ENCODE results near the gene IL25. TPM values are rescaled to one million over a fixed set of nuclear protein-coding genes. Genes with fewer than 3 reads are reported as not detected.

IL25 gene
- total and polyA plus RNA-seq, 2 of the 13 experiments (the other 11 are each of a cell fraction or from before 2014, with no cell fraction given) = not detected

DNA sequence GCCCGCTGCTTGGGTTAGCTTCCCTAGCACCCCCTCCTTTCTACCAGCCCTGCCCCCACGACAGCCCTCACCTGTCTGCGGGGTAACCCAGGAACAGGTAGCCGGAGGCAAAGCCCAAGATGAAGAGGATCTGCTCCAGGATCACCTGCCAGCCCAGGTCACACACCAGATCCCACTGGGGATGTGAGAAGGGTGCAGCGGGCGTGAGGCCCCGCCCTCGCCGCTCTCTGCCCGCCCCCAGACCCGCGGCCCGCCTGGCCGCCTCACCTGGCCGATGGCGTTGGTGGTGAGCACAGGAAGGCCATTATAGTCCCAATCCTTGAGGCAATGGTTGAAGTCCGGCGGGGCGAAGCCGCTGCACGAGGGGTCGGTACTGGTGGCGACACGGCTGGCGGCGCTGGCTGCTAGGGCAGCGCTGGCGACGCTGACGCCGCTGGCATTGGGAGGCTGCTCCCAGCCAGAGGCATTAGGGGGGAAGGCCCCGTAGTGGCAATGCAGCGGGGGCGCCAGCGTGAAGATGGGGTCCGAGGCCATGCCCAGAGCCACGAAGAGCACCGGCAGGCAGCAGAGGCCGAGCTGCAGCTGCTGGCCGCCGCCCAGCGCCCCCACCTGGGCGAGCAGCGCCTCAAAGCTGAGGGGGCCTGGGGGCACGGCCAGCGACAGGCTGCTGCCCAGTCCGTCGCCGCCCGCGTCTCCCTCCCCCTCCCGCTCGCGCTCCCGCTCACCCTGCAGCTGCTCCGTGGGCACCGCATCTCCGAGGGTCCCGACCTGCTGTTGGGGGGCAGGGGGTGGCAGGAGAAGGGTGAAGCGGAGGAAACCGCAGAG lies 20.7 kb upstream of the IL25 start (continued):
- TF ChIP-seq HNF4G (IDR thresholded peaks at IDR 0.05; ENCODE audit: borderline replicate concordance, low read depth, low read length) (no peak), HNF4G (CRISPR knock-in tag; IDR thresholded peaks at IDR 0.05; ENCODE audit: borderline replicate concordance, low read depth) (no peak), SMAD9 (CRISPR knock-in tag; IDR thresholded peaks at IDR 0.05) (no peak), SUZ12 (IDR thresholded peaks at IDR 0.05; ENCODE audit: low read depth, low read length) (no peak), KAT7 (CRISPR knock-in tag; IDR thresholded peaks at IDR 0.05; ENCODE audit: borderline replicate concordance) (no peak), GATAD2A (CRISPR knock-in tag; IDR thresholded peaks at IDR 0.05) (no peak), NFIC (IDR thresholded peaks at IDR 0.05; ENCODE audit: low read length) (no peak), ATF1 (CRISPR knock-in tag; IDR thresholded peaks at IDR 0.05) (no peak), TCF7 (IDR thresholded peaks at IDR 0.05; ENCODE audit: low read depth) (no peak), ZNF335 (CRISPR knock-in tag; IDR thresholded peaks at IDR 0.05) (no peak), ZFP36 (IDR thresholded peaks at IDR 0.05; ENCODE audit: borderline replicate concordance, low read depth, low read length, partially characterized antibody) (no peak), ZNF777 (CRISPR knock-in tag; IDR thresholded peaks at IDR 0.05) (no peak), ZNF552 (CRISPR knock-in tag; IDR thresholded peaks at IDR 0.05; ENCODE audit: borderline replicate concordance) (peak; percentile 51; the same call in 1 of the 2 replicates), ZNF124 (CRISPR knock-in tag; IDR thresholded peaks at IDR 0.05) (no peak), JDP2 (CRISPR knock-in tag; IDR thresholded peaks at IDR 0.05; ENCODE audit: borderline replicate concordance) (no peak), ZNF841 (CRISPR knock-in tag; IDR thresholded peaks at IDR 0.05; ENCODE audit: borderline replicate concordance) (no peak), ZNF431 (CRISPR knock-in tag; IDR thresholded peaks at IDR 0.05; ENCODE audit: borderline replicate concordance, low read depth) (no peak), U2AF1 (optimal IDR thresholded peaks at IDR 0.05; ENCODE audit: low read depth, low read length) (no peak), ZNF605 (CRISPR knock-in tag; IDR thresholded peaks at IDR 0.05) (no peak; the same call in 1 of the 2 replicates), CBX2 (IDR thresholded peaks at IDR 0.05; ENCODE audit: low read depth, low read length) (no peak), CBX2 (CRISPR knock-in tag; IDR thresholded peaks at IDR 0.05; ENCODE audit: low read depth) (0 out of 2 replicates have a peak, but pooled peaks have one; percentile 27), PAWR (CRISPR knock-in tag; IDR thresholded peaks at IDR 0.05; ENCODE audit: borderline replicate concordance) (no peak), EED (CRISPR knock-in tag; IDR thresholded peaks at IDR 0.05) (no peak)
- TF ChIP-seq, protein P1, sequence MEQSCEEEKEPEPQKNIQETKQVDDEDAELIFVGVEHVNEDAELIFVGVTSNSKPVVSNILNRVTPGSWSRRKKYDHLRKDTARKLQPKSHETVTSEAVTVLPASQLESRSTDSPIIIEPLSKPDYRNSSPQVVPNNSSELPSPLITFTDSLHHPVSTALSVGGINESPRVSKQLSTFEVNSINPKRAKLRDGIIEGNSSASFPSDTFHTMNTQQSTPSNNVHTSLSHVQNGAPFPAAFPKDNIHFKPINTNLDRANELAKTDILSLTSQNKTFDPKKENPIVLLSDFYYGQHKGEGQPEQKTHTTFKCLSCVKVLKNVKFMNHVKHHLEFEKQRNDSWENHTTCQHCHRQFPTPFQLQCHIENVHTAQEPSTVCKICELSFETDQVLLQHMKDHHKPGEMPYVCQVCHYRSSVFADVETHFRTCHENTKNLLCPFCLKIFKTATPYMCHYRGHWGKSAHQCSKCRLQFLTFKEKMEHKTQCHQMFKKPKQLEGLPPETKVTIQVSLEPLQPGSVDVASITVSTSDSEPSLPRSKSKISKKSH (CRISPR knock-in tag; IDR thresholded peaks at IDR 0.05; ENCODE audit: borderline replicate concordance) = no peak
- TF ChIP-seq, protein P2, sequence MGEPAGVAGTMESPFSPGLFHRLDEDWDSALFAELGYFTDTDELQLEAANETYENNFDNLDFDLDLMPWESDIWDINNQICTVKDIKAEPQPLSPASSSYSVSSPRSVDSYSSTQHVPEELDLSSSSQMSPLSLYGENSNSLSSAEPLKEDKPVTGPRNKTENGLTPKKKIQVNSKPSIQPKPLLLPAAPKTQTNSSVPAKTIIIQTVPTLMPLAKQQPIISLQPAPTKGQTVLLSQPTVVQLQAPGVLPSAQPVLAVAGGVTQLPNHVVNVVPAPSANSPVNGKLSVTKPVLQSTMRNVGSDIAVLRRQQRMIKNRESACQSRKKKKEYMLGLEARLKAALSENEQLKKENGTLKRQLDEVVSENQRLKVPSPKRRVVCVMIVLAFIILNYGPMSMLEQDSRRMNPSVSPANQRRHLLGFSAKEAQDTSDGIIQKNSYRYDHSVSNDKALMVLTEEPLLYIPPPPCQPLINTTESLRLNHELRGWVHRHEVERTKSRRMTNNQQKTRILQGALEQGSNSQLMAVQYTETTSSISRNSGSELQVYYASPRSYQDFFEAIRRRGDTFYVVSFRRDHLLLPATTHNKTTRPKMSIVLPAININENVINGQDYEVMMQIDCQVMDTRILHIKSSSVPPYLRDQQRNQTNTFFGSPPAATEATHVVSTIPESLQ (CRISPR knock-in tag; conservative IDR thresholded peaks at IDR 0.05) = no peak
- TF ChIP-seq, protein P3, sequence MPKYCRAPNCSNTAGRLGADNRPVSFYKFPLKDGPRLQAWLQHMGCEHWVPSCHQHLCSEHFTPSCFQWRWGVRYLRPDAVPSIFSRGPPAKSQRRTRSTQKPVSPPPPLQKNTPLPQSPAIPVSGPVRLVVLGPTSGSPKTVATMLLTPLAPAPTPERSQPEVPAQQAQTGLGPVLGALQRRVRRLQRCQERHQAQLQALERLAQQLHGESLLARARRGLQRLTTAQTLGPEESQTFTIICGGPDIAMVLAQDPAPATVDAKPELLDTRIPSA (CRISPR knock-in tag; IDR thresholded peaks at IDR 0.05; ENCODE audit: borderline replicate concordance) = no peak
- TF ChIP-seq, protein P4, sequence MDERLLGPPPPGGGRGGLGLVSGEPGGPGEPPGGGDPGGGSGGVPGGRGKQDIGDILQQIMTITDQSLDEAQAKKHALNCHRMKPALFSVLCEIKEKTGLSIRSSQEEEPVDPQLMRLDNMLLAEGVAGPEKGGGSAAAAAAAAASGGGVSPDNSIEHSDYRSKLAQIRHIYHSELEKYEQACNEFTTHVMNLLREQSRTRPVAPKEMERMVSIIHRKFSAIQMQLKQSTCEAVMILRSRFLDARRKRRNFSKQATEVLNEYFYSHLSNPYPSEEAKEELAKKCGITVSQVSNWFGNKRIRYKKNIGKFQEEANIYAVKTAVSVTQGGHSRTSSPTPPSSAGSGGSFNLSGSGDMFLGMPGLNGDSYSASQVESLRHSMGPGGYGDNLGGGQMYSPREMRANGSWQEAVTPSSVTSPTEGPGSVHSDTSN (CRISPR knock-in tag; IDR thresholded peaks at IDR 0.05) = no peak

Data from HepG2 (cell line).